Neural progenitor cell (in vitro differentiated cells): ENCODE measurements around the gene GBP1.

Experiments
- EZH2 ChIP-seq: fragments of 200-600 bp; sonication (generic); IDR thresholded peaks from 2 replicates; pipeline ENCODE4 v1.6.1; 2017; ENCODE audit warnings: antibody characterized with exemption, mild to moderate bottlenecking, moderate library complexity
- TF ChIP-seq, protein P1 (sequence below): fragments of 200-600 bp; sonication (generic); IDR thresholded peaks from 2 replicates; pipeline ENCODE4 v1.5.1; 2017; ENCODE audit warnings: antibody characterized with exemption, mild to moderate bottlenecking

DNA sequence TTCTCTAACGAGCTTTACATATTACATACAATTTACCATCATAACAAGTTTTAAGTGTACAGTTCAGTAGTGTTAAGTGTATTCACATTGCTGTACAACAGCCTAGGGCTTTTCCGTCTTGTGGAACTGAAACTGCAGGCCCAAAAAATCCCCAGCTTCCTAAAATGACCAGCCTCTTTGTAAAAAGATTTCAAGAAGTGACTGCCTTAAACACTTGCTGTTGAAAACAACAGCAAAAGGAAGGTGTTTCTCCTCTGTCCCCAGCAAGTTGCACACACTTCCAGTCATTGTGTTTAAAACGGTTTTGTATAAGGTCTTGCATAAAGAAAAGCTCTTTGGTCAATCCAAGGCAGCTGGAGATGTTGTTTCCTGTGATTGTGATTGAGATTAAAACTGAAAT lies 16.0 kb upstream of the GBP1 start:
- TF ChIP-seq, protein P1, sequence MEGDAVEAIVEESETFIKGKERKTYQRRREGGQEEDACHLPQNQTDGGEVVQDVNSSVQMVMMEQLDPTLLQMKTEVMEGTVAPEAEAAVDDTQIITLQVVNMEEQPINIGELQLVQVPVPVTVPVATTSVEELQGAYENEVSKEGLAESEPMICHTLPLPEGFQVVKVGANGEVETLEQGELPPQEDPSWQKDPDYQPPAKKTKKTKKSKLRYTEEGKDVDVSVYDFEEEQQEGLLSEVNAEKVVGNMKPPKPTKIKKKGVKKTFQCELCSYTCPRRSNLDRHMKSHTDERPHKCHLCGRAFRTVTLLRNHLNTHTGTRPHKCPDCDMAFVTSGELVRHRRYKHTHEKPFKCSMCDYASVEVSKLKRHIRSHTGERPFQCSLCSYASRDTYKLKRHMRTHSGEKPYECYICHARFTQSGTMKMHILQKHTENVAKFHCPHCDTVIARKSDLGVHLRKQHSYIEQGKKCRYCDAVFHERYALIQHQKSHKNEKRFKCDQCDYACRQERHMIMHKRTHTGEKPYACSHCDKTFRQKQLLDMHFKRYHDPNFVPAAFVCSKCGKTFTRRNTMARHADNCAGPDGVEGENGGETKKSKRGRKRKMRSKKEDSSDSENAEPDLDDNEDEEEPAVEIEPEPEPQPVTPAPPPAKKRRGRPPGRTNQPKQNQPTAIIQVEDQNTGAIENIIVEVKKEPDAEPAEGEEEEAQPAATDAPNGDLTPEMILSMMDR: no peak
- TF ChIP-seq EZH2: no peak
